GM18909 (cell line): ENCODE results near the gene NAA60.

Experiments used
- ATAC-seq: cut with Tn5 transposase; IDR thresholded peaks from one replicate; pipeline ENCODE4 v1.9.1; 2021; ENCODE audit warnings: mild to moderate bottlenecking; ENCODE audit not compliant: unreplicated experiment, poor library complexity

NAA60 gene

GRCh38 chr16:3443108-3444031 lies at the start of gene NAA60, which contains the start of gene ZNF597:
NAA60 (plus strand) TSS chr16:3443680; CDS start chr16:3476228, 32,548 bp downstream.
ZNF597 (minus strand) TSS chr16:3443504; CDS start chr16:3443153, 351 bp downstream.
- peak; percentile 93 for ATAC-seq

GRCh38 chr16:3400446-3400778 lies 43.1 kb upstream of the NAA60 start:
- no peak for ATAC-seq

GRCh38 chr16:3400779-3401688 lies 42.4 kb upstream of the NAA60 start, which contains the start of the genes ZNF174 and ZSCAN32:
ZNF174 (plus strand) TSS chr16:3401215; CDS start chr16:3402005, 790 bp downstream.
ZSCAN32 (minus strand) TSS chr16:3401004; CDS start chr16:3397557, 3,447 bp downstream.
- peak; percentile 96 for ATAC-seq

GRCh38 chr16:3401719-3402397 lies 41.6 kb upstream of the NAA60 start:
- no peak for ATAC-seq

GRCh38 chr16:3408561-3409197 lies 34.8 kb upstream of the NAA60 start:
- ATAC-seq, result no peak

- no peak for ATAC-seq
Measured at GRCh38 chr16:3413730-3414379, 29.6 kb upstream of the NAA60 start.

GRCh38 chr16:3431779-3432219 lies 11.7 kb upstream of the NAA60 start:
- no peak for ATAC-seq

GRCh38 chr16:3434373-3434772 lies 9.1 kb upstream of the NAA60 start:
- ATAC-seq, result no peak

- no peak for ATAC-seq
Measured at GRCh38 chr16:3439637-3440036, 3.8 kb upstream of the NAA60 start.

GRCh38 chr16:3444032-3444388 lies 530 bp downstream of the NAA60 start:
- peak; percentile 26 for ATAC-seq

- no peak for ATAC-seq
Measured at GRCh38 chr16:3454093-3454492, 10.6 kb downstream of the NAA60 start.

- no peak for ATAC-seq
Measured at GRCh38 chr16:3454631-3455147, 11.2 kb downstream of the NAA60 start.

GRCh38 chr16:3457434-3458252 lies 14.2 kb downstream of the NAA60 start:
- peak; percentile 79 for ATAC-seq

GRCh38 chr16:3458278-3458851 lies 14.9 kb downstream of the NAA60 start:
- peak; percentile 17 for ATAC-seq

- peak; percentile 40 for ATAC-seq
Measured at GRCh38 chr16:3458852-3459361, 15.4 kb downstream of the NAA60 start.

GRCh38 chr16:3459401-3460090 lies 16.1 kb downstream of the NAA60 start:
- ATAC-seq, result no peak

- no peak for ATAC-seq
Measured at GRCh38 chr16:3460121-3460520, 16.6 kb downstream of the NAA60 start.
